ENCODE measurements around the gene TEN1. TPM values are rescaled to one million over a fixed set of nuclear protein-coding genes. Genes with fewer than 3 reads are reported as not detected.

TEN1 gene
- total RNA-seq, 1 donor = 23.2 TPM

DNA sequence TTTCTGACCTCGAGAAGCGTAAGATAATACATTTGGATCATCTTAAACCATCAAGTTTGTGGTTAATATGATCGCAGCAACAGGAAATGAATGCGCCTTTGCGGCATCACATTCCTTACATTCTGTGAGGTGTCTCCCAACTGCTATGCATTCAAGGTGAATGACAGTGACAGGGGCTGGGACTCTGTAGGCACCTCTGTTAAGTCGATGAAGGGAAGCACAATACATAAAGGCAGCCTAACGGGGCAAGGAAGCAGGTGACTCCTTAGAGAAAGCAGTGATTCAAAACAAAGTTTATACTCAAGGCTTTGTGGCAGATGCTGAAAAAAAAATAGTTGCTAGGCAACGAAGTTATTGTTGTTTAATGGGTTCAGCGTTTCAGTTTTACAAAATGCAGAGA lies 69.7 kb downstream of the TEN1 start:
- Histone ChIP-seq H3K79me2 (ENCODE audit: insufficient read depth, low read length) (peaks cover 33% of the 10 kb centered on the region), H3K27me3 (ENCODE audit: insufficient read depth, low read length) (no peaks in the 10 kb centered on the region), H3K4me1 (ENCODE audit: insufficient read depth, low read length) (peaks cover 5% of the 10 kb centered on the region), H3K36me3 (ENCODE audit: insufficient read depth, low read length) (peaks cover 75% of the 10 kb centered on the region), H3K9me3 (ENCODE audit: low read depth, low read length) (no peaks in the 10 kb centered on the region), H3K4me3 (ENCODE audit: insufficient read depth, low read length) (no peak overlapping the region), H3K27ac (ENCODE audit: low read depth, low read length) (no peak overlapping the region), H4K20me1 (ENCODE audit: insufficient read depth, low read length) (peaks cover 35% of the 10 kb centered on the region), H2AFZ (ENCODE audit: low read length) (no peak overlapping the region), H3K4me2 (ENCODE audit: insufficient read depth, low read length) (no peak overlapping the region)
- TF ChIP-seq, protein P1, sequence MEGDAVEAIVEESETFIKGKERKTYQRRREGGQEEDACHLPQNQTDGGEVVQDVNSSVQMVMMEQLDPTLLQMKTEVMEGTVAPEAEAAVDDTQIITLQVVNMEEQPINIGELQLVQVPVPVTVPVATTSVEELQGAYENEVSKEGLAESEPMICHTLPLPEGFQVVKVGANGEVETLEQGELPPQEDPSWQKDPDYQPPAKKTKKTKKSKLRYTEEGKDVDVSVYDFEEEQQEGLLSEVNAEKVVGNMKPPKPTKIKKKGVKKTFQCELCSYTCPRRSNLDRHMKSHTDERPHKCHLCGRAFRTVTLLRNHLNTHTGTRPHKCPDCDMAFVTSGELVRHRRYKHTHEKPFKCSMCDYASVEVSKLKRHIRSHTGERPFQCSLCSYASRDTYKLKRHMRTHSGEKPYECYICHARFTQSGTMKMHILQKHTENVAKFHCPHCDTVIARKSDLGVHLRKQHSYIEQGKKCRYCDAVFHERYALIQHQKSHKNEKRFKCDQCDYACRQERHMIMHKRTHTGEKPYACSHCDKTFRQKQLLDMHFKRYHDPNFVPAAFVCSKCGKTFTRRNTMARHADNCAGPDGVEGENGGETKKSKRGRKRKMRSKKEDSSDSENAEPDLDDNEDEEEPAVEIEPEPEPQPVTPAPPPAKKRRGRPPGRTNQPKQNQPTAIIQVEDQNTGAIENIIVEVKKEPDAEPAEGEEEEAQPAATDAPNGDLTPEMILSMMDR (IDR thresholded peaks at IDR 0.05; ENCODE audit: extremely low read depth, low read depth, low read length) = no peak
- no peak for DNase-seq (ENCODE audit: insufficient read length, low spot score, missing footprints)

DNA sequence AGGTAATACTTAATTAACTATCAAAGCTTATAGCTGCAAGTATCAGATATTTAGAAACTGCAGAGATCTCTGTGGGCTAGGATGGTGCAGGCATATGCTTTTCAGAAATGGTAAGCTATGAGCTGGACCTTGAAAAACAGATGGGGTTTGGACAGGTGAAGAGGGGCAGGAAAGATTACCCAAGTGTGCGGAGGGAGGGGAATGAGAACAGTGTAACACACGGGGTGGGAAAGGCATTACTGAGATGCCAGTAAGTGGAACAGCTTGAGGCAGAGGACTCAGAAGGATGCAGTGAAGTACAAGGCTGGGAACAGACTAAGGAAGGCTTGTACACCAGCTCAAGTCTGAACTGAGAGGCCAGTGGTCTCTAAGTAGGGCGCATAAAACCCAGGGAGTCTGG lies 70.2 kb downstream of the TEN1 start:
- Histone ChIP-seq H3K4me3 (ENCODE audit: insufficient read depth, low read length) (no peak overlapping the region), H2AFZ (ENCODE audit: low read length) (no peak overlapping the region), H3K9me3 (ENCODE audit: low read depth, low read length) (peaks cover 3% of the 10 kb centered on the region), H3K79me2 (ENCODE audit: insufficient read depth, low read length) (peaks cover 33% of the 10 kb centered on the region), H3K27ac (ENCODE audit: low read depth, low read length) (no peak overlapping the region), H3K27me3 (ENCODE audit: insufficient read depth, low read length) (no peaks in the 10 kb centered on the region), H3K36me3 (ENCODE audit: insufficient read depth, low read length) (peaks cover 75% of the 10 kb centered on the region), H3K4me1 (ENCODE audit: insufficient read depth, low read length) (peaks cover 11% of the 10 kb centered on the region), H3K4me2 (ENCODE audit: insufficient read depth, low read length) (no peak overlapping the region), H4K20me1 (ENCODE audit: insufficient read depth, low read length) (peaks cover 38% of the 10 kb centered on the region)
- TF ChIP-seq, protein P1 (IDR thresholded peaks at IDR 0.05; ENCODE audit: extremely low read depth, low read depth, low read length) = no peak
- no peak for DNase-seq (ENCODE audit: insufficient read length, low spot score, missing footprints)

DNA sequence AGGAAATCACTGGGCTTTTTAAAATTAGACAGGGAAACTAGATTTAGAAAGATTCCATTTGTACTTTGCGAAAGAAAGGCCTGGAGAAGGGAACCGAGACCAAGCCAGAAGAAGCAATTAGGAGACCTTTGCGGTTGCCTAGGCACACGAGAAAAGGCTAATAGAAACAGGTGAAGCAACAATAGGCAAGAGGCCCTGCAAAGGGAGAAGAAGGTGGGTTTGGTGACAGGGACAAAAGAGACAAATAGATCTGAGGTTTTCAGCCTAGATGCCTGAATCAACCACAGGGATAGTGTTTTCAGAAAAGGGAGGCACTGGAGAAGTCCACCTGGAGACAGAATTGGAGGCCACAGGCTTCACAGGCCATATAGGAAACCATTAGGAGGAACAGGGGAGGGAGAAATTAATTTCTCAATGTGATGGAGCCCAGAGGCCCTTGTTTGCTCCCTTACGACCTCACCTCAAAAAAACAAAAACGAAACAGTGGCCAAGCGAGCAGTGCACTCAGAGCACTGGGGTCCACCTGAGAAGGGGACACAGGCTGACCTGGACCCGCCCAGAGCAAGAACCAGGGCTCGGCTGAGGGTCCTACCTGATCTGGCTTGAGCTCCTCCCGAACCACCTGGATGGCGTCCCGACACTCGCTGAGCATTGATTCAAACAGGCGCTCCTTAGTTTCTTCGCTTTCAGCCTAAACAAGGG lies 70.9 kb downstream of the TEN1 start:
- Histone ChIP-seq H4K20me1 (ENCODE audit: insufficient read depth, low read length) (peaks cover 38% of the 10 kb centered on the region), H3K27me3 (ENCODE audit: insufficient read depth, low read length) (no peaks in the 10 kb centered on the region), H3K79me2 (ENCODE audit: insufficient read depth, low read length) (peaks cover 33% of the 10 kb centered on the region), H3K36me3 (ENCODE audit: insufficient read depth, low read length) (peaks cover 74% of the 10 kb centered on the region), H3K4me2 (ENCODE audit: insufficient read depth, low read length) (no peak overlapping the region), H2AFZ (ENCODE audit: low read length) (no peak overlapping the region), H3K9me3 (ENCODE audit: low read depth, low read length) (peaks cover 3% of the 10 kb centered on the region), H3K4me1 (ENCODE audit: insufficient read depth, low read length) (peaks cover 12% of the 10 kb centered on the region), H3K4me3 (ENCODE audit: insufficient read depth, low read length) (no peak overlapping the region), H3K27ac (ENCODE audit: low read depth, low read length) (no peak overlapping the region)
- no peak for DNase-seq (ENCODE audit: insufficient read length, low spot score, missing footprints)
- TF ChIP-seq, protein P1 (IDR thresholded peaks at IDR 0.05; ENCODE audit: extremely low read depth, low read depth, low read length) = no peak

Other genes starting within 250 kb of the TEN1 start
- gene GALK1, start 214.0 kb upstream of the TEN1 start, total RNA-seq = 25.3 and 27.7 TPM in 2 replicates
- 18.5 and 23.6 TPM in 2 replicates for gene UNK, start 194.4 kb upstream of the TEN1 start, total RNA-seq
- gene UNC13D, start 134.8 kb upstream of the TEN1 start, total RNA-seq = 1.1 and 2.1 TPM in 2 replicates
- 31.1 and 38.3 TPM in 2 replicates for gene WBP2, start 123.9 kb upstream of the TEN1 start, total RNA-seq
- 21.7 and 22.4 TPM in 2 replicates for gene TRIM47, start 100.7 kb upstream of the TEN1 start, total RNA-seq
- 22.8 and 23.3 TPM in 2 replicates for gene TRIM65, start 82.3 kb upstream of the TEN1 start, total RNA-seq
- gene MRPL38, start 74.4 kb upstream of the TEN1 start, total RNA-seq = 36.6 and 37.1 TPM in 2 replicates
- gene FBF1, start 38.2 kb upstream of the TEN1 start, total RNA-seq = 14.1 and 17.1 TPM in 2 replicates
- gene ACOX1, start 74 bp upstream of the TEN1 start, total RNA-seq = 59.2 and 59.4 TPM in 2 replicates
- 0.72 and 0.88 TPM in 2 replicates for gene CDK3, start 21.6 kb downstream of the TEN1 start, total RNA-seq
- not detected in 2 replicates for gene EVPL, start 48.1 kb downstream of the TEN1 start, total RNA-seq
- 22.7 and 25.3 TPM in 2 replicates for gene SRP68, start 93.3 kb downstream of the TEN1 start, total RNA-seq
- gene GALR2, start 95.5 kb downstream of the TEN1 start, total RNA-seq = 0.29 TPM in 1 of 2 replicates, not detected in the other
- gene ZACN, start 99.9 kb downstream of the TEN1 start, total RNA-seq = not detected in 2 replicates
- gene EXOC7, start 124.5 kb downstream of the TEN1 start, total RNA-seq = 102 TPM in 2 replicates
- gene FOXJ1, start 162.0 kb downstream of the TEN1 start, total RNA-seq = not detected in 2 replicates